ENCODE measurements around the gene POLD3. TPM values are rescaled to one million over a fixed set of nuclear protein-coding genes. Genes with fewer than 3 reads are reported as not detected.

Gene POLD3
- total RNA-seq, 4 donors from 2014 or later = 10.1 to 18.0 (median 14.8) TPM

DNA sequence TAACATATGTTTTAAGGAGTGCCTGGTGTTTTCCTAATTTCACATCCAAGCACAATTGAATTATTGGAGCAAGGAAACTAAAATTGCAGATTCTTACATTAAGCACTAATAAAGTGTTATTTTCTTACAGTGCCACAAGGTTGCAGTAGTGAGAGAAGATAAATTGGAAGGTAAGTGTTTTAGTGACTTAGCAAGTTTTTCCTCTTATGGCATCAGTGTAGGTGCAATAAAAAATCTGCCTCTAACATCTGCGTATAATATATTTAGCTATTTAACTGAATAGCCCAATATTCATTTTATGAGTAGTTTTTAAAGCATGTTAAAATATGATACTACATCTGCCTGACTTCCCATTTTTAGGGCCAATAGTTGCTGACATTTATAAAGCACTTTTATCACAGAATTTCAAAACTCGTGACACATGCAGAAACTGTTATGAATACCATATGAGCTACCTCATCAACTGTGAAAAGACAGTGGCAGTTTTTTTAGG lies 19.0 kb downstream of the POLD3 start:
- TF ChIP-seq, protein P1, sequence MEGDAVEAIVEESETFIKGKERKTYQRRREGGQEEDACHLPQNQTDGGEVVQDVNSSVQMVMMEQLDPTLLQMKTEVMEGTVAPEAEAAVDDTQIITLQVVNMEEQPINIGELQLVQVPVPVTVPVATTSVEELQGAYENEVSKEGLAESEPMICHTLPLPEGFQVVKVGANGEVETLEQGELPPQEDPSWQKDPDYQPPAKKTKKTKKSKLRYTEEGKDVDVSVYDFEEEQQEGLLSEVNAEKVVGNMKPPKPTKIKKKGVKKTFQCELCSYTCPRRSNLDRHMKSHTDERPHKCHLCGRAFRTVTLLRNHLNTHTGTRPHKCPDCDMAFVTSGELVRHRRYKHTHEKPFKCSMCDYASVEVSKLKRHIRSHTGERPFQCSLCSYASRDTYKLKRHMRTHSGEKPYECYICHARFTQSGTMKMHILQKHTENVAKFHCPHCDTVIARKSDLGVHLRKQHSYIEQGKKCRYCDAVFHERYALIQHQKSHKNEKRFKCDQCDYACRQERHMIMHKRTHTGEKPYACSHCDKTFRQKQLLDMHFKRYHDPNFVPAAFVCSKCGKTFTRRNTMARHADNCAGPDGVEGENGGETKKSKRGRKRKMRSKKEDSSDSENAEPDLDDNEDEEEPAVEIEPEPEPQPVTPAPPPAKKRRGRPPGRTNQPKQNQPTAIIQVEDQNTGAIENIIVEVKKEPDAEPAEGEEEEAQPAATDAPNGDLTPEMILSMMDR (IDR thresholded peaks at IDR 0.05; ENCODE audit: low read depth) = no peak

DNA sequence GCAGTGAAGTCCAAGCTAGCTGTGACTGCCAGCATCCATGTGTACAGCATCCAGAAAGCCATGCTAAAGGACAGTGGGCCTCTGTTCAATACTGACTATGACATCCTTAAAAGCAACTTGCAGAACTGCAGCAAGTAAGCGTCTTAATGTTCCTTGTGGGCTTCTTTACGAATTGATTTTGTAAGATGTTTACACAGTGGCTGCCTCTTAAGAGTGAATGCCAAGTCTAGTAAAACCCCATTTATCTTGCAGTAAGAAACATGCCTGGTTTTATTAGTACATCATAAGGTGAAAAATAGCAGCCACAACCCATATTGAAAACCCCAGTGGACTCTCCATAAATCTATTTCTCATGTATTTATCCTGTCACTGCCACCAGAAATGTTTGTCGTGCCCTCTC lies 20.5 kb downstream of the POLD3 start:
- TF ChIP-seq, protein P1 (IDR thresholded peaks at IDR 0.05; ENCODE audit: low read depth) = no peak

DNA sequence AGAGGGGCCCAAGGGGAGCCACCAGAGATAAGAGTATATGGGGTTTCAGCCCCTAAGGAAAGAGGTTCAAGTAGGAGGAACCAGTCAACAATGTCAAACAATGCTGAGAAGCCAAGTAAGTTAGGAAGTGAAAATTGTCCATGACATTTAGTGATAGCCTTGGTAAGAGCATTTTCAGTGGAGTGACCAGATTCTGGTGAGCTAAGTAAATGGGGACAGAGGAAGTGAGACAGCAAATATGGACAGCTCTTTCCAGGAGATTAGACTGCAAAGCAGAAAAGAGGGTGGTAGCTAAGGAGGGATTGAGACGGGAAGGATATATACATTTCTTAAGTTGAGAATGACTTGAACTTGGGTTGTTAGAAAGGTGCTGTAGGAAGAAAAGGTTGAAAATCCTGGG lies 22.9 kb downstream of the POLD3 start:
- TF ChIP-seq, protein P1 (IDR thresholded peaks at IDR 0.05; ENCODE audit: low read depth) = no peak

DNA sequence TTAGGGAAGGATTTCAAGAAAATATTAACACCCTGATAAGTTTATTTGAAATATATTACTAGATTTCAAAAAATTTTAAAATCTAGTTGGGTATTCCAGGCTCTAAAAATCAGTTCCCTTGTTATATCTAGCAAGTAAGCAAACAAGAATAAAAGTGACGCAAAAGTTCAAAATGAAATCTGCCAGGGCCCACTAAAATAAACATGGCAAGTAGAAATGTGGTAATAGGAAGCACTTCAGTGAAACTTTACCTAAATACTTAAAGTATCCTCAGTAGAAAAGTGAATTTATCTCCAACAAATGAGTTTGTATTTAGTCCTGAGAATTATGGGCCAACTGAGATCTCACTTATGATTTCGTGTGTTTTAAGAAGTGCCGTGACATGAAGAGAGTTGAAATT lies 23.6 kb downstream of the POLD3 start:
- TF ChIP-seq, protein P1 (IDR thresholded peaks at IDR 0.05; ENCODE audit: low read depth) = no peak

DNA sequence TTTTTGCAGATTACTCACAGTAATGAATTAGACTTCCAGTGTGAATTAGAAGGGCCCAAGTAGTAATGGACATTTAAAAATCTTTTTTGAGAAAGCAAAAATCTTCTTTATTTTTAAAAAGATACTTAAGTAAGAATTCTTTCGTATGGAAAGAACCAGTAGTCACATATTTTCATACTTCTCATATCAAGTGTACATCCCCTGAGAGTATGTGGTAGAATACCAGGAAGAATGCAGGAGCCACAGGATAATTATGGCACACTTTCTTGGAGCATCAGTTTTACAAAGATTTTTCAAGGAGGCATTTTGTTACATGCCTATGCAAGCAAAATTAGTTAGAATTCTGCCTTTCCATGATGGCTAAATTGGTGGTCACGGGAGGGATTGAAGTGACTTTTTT lies 28.1 kb downstream of the POLD3 start:
- TF ChIP-seq, protein P1 (IDR thresholded peaks at IDR 0.05; ENCODE audit: low read depth) = no peak

DNA sequence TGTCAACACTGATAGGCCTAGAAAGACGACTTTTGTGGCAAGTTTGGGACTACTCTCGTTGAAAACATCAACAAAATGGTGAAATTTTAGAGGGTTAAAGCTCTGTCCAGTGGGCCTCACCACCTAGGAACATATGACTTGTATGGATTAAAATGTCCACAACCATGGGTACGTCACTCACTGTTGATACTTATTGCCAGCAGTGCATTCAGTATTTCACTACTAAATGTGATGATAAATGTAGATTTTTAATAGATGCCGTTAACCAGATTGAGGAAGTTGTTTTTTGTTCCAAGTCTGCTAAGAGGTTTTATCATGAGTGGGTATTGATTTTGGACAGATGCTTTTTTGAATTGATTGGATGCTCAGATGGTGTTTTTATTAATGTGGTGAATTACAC lies 33.7 kb downstream of the POLD3 start:
- TF ChIP-seq, protein P1 (IDR thresholded peaks at IDR 0.05; ENCODE audit: low read depth) = no peak

DNA sequence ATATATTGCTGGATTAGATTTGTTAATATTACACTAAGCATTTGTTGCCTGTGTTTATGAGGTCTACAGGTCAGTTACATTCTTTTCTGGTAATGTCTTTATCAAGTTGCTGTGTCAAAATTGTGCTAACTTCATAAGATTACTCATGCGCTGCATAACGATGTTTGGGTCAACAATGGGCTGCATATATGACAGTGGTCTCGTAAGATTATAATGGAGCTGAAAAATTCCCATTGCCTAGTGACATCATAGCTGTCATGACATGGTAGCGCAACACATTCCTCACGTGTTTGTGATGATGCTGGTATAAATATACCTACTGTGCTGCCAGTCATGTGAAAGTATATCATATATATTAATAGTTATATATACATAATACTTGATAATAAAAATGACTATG lies 34.2 kb downstream of the POLD3 start:
- TF ChIP-seq, protein P1 (IDR thresholded peaks at IDR 0.05; ENCODE audit: low read depth) = no peak

Data from subcutaneous adipose tissue (tissue), 4 donors.